ENCODE measurements around the gene DGKD.

DGKD gene

GRCh38 chr2:233469261-233470010, 115.1 kb downstream of the DGKD start:
- no peak for TF ChIP-seq CTCF (conservative IDR thresholded peaks at IDR 0.05; ENCODE audit: control insufficient read depth, insufficient read depth, low read depth, low read length)
- no peak for DNase-seq (ENCODE audit: low read depth)
- H3K4me3 ChIP-seq (ENCODE audit: control insufficient read depth, low read depth, low read length) = no peak overlapping the region

GRCh38 chr2:233470011-233470687, 115.9 kb downstream of the DGKD start:
- no peak for DNase-seq (ENCODE audit: low read depth)
- no peak overlapping the region for H3K4me3 ChIP-seq (ENCODE audit: control insufficient read depth, low read depth, low read length)
- no peak for TF ChIP-seq CTCF (conservative IDR thresholded peaks at IDR 0.05; ENCODE audit: control insufficient read depth, insufficient read depth, low read depth, low read length)

- no peak overlapping the region for H3K4me3 ChIP-seq (ENCODE audit: control insufficient read depth, low read depth, low read length)
- no peak for DNase-seq (ENCODE audit: low read depth)
- TF ChIP-seq CTCF (conservative IDR thresholded peaks at IDR 0.05; ENCODE audit: control insufficient read depth, insufficient read depth, low read depth, low read length) = no peak
These were observed 116.5 kb downstream of the DGKD start for GRCh38 chr2:233470839-233471238.

- no peak for DNase-seq (ENCODE audit: low read depth)
- H3K4me3 ChIP-seq (ENCODE audit: control insufficient read depth, low read depth, low read length) = no peak overlapping the region
- no peak for TF ChIP-seq CTCF (conservative IDR thresholded peaks at IDR 0.05; ENCODE audit: control insufficient read depth, insufficient read depth, low read depth, low read length)
These were observed 117.2 kb downstream of the DGKD start for GRCh38 chr2:233471291-233472035.

- TF ChIP-seq CTCF (conservative IDR thresholded peaks at IDR 0.05; ENCODE audit: control insufficient read depth, insufficient read depth, low read depth, low read length) = no peak
- DNase-seq (ENCODE audit: low read depth) = no peak
- no peak overlapping the region for H3K4me3 ChIP-seq (ENCODE audit: control insufficient read depth, low read depth, low read length)
These were observed 119.1 kb downstream of the DGKD start for GRCh38 chr2:233473386-233473791.

GRCh38 chr2:233473878-233474277, 119.6 kb downstream of the DGKD start:
- H3K4me3 ChIP-seq (ENCODE audit: control insufficient read depth, low read depth, low read length) = no peak overlapping the region
- no peak for TF ChIP-seq CTCF (conservative IDR thresholded peaks at IDR 0.05; ENCODE audit: control insufficient read depth, insufficient read depth, low read depth, low read length)
- no peak for DNase-seq (ENCODE audit: low read depth)
